BLaER1 (cell line): ENCODE measurements around the gene PRPF31.
A peak's percentile ranks its signal among the peaks of the same experiment; 100 is the strongest.

ENCODE experiments used
- H3K27ac ChIP-seq: shearing (Covaris generic); formaldehyde crosslinking; 2 replicates; pipeline ENCODE4 v1.8.1; 2022
- H3K27me3 ChIP-seq: shearing (Covaris generic); formaldehyde crosslinking; 2 replicates; pipeline ENCODE4 v1.8.1; 2022
- H3K36me3 ChIP-seq: shearing (Covaris generic); formaldehyde crosslinking; 2 replicates; pipeline ENCODE4 v1.8.1; 2022
- H3K4me1 ChIP-seq: shearing (Covaris generic); formaldehyde crosslinking; 2 replicates; pipeline ENCODE4 v1.8.1; 2022
- H3K4me2 ChIP-seq: shearing (Covaris generic); formaldehyde crosslinking; 2 replicates; pipeline ENCODE4 v1.8.1; 2022
- H3K4me3 ChIP-seq: shearing (Covaris generic); formaldehyde crosslinking; 2 replicates; pipeline ENCODE4 v1.8.1; 2022
- H3K9ac ChIP-seq: shearing (Covaris generic); formaldehyde crosslinking; 2 replicates; pipeline ENCODE4 v1.8.1; 2022
- H3K9me3 ChIP-seq: shearing (Covaris generic); formaldehyde crosslinking; 2 replicates; pipeline ENCODE4 v1.8.1; 2022
- H4K20me1 ChIP-seq: shearing (Covaris generic); formaldehyde crosslinking; 2 replicates; pipeline ENCODE4 v1.8.1; 2022
- Cebpa-rat ChIP-seq: shearing (Covaris generic); IDR thresholded peaks from 2 replicates; pipeline ENCODE4 v1.8.1; 2022

PRPF31 gene

GRCh38 chr19:54151362-54152035, 35.9 kb downstream of the PRPF31 start:
- H3K4me1 ChIP-seq = peaks cover 8% of the 10 kb centered on the region; the same call in 1 of the 2 replicates
- H3K9ac ChIP-seq = no peak overlapping the region
- H3K36me3 ChIP-seq = peaks cover 100% of the 10 kb centered on the region
- no peak overlapping the region for H3K4me3 ChIP-seq
- no peaks in the 10 kb centered on the region for H3K9me3 ChIP-seq
- no peak for TF ChIP-seq Cebpa-rat
- peaks cover 96% of the 10 kb centered on the region for H4K20me1 ChIP-seq
- H3K4me2 ChIP-seq = no peak overlapping the region
- H3K27me3 ChIP-seq = no peaks in the 10 kb centered on the region
- H3K27ac ChIP-seq = no peak overlapping the region

- peaks cover 8% of the 10 kb centered on the region; the same call in 1 of the 2 replicates for H3K4me1 ChIP-seq
- H3K9ac ChIP-seq = no peak overlapping the region
- H3K27ac ChIP-seq = no peak overlapping the region
- no peaks in the 10 kb centered on the region for H3K27me3 ChIP-seq
- no peaks in the 10 kb centered on the region for H3K9me3 ChIP-seq
- H3K4me2 ChIP-seq = no peak overlapping the region
- no peak overlapping the region for H3K4me3 ChIP-seq
- peaks cover 100% of the 10 kb centered on the region for H3K36me3 ChIP-seq
- TF ChIP-seq Cebpa-rat = no peak
- H4K20me1 ChIP-seq = peaks cover 96% of the 10 kb centered on the region
These were observed 36.7 kb downstream of the PRPF31 start for GRCh38 chr19:54152267-54152666.

- Histone ChIP-seq H4K20me1 (peaks cover 89% of the 10 kb centered on the region), H3K4me1 (peaks cover 9% of the 10 kb centered on the region), H3K9me3 (no peaks in the 10 kb centered on the region), H3K4me3 (no peak overlapping the region), H3K27me3 (no peaks in the 10 kb centered on the region), H3K9ac (no peak overlapping the region), H3K4me2 (no peak overlapping the region), H3K36me3 (peaks cover 100% of the 10 kb centered on the region), H3K27ac (no peak overlapping the region)
- TF ChIP-seq Cebpa-rat = no peak
These were observed 37.4 kb downstream of the PRPF31 start for GRCh38 chr19:54152878-54153524.

- no peak overlapping the region for H3K9ac ChIP-seq
- no peak overlapping the region for H3K4me3 ChIP-seq
- peaks cover 83% of the 10 kb centered on the region for H4K20me1 ChIP-seq
- H3K9me3 ChIP-seq = no peaks in the 10 kb centered on the region
- peaks cover 18% of the 10 kb centered on the region for H3K4me1 ChIP-seq
- H3K36me3 ChIP-seq = peaks cover 96% of the 10 kb centered on the region
- no peaks in the 10 kb centered on the region for H3K27me3 ChIP-seq
- H3K4me2 ChIP-seq = no peak overlapping the region
- no peak overlapping the region for H3K27ac ChIP-seq
- TF ChIP-seq Cebpa-rat = no peak
These were observed 38.3 kb downstream of the PRPF31 start for GRCh38 chr19:54153731-54154326.

GRCh38 chr19:54154603-54155345, 39.2 kb downstream of the PRPF31 start:
- no peak overlapping the region for H3K9ac ChIP-seq
- peaks cover 73% of the 10 kb centered on the region for H4K20me1 ChIP-seq
- peaks cover 20% of the 10 kb centered on the region for H3K4me1 ChIP-seq
- no peak overlapping the region for H3K4me2 ChIP-seq
- H3K27me3 ChIP-seq = no peaks in the 10 kb centered on the region
- H3K36me3 ChIP-seq = peaks cover 86% of the 10 kb centered on the region
- no peak for TF ChIP-seq Cebpa-rat
- no peak overlapping the region for H3K4me3 ChIP-seq
- H3K27ac ChIP-seq = no peak overlapping the region
- H3K9me3 ChIP-seq = no peaks in the 10 kb centered on the region

GRCh38 chr19:54155694-54156093, 40.1 kb downstream of the PRPF31 start:
- Histone ChIP-seq H4K20me1 (peaks cover 65% of the 10 kb centered on the region), H3K36me3 (peaks cover 77% of the 10 kb centered on the region), H3K27me3 (no peaks in the 10 kb centered on the region), H3K9ac (no peak overlapping the region), H3K9me3 (no peaks in the 10 kb centered on the region), H3K4me2 (no peak overlapping the region), H3K4me3 (no peak overlapping the region), H3K4me1 (peaks cover 26% of the 10 kb centered on the region), H3K27ac (no peak overlapping the region)
- TF ChIP-seq Cebpa-rat = no peak

GRCh38 chr19:54156490-54156889, 40.9 kb downstream of the PRPF31 start:
- peaks cover 69% of the 10 kb centered on the region for H3K36me3 ChIP-seq
- H3K4me1 ChIP-seq = peaks cover 34% of the 10 kb centered on the region
- peaks cover 66% of the 10 kb centered on the region for H4K20me1 ChIP-seq
- no peaks in the 10 kb centered on the region for H3K27me3 ChIP-seq
- H3K27ac ChIP-seq = no peak overlapping the region
- no peaks in the 10 kb centered on the region for H3K9me3 ChIP-seq
- no peak overlapping the region for H3K9ac ChIP-seq
- no peak overlapping the region for H3K4me3 ChIP-seq
- no peak for TF ChIP-seq Cebpa-rat
- H3K4me2 ChIP-seq = no peak overlapping the region

GRCh38 chr19:54156953-54157352, 41.4 kb downstream of the PRPF31 start:
- Histone ChIP-seq H3K4me3 (no peak overlapping the region), H4K20me1 (peaks cover 66% of the 10 kb centered on the region), H3K36me3 (peaks cover 64% of the 10 kb centered on the region), H3K4me1 (peaks cover 38% of the 10 kb centered on the region), H3K27ac (no peak overlapping the region), H3K27me3 (no peaks in the 10 kb centered on the region), H3K9me3 (no peaks in the 10 kb centered on the region), H3K4me2 (no peak overlapping the region), H3K9ac (no peak overlapping the region)
- TF ChIP-seq Cebpa-rat = no peak

GRCh38 chr19:54158812-54159351, 43.3 kb downstream of the PRPF31 start:
- Histone ChIP-seq H3K9ac (peak overlapping the region; percentile 85), H3K27me3 (no peaks in the 10 kb centered on the region), H3K4me1 (peaks cover 53% of the 10 kb centered on the region), H3K36me3 (peaks cover 45% of the 10 kb centered on the region), H3K9me3 (no peaks in the 10 kb centered on the region), H3K4me2 (peak overlapping the region; percentile 98), H3K27ac (peak overlapping the region; percentile 90), H4K20me1 (peaks cover 49% of the 10 kb centered on the region), H3K4me3 (peak overlapping the region; percentile 73)
- no peak for TF ChIP-seq Cebpa-rat
